Lung (tissue), 16 donors: Measurements from ENCODE around the gene PTTG1IP2. TPM values are rescaled to one million over a fixed set of nuclear protein-coding genes. Genes with fewer than 3 reads are reported as not detected.

Source experiments
- ATAC-seq: fragments of 200-7000 bp; cut with Tn5 transposase; one replicate; pipeline ENCODE4 v1.9.1; 2020; ENCODE audit warnings: moderate number of reproducible peaks; ENCODE audit not compliant: insufficient read depth, low FRiP score
- DNase-seq, 3 donors: peaks; one replicate each; pipeline ENCODE4 v3.0.0-alpha.2; 2013 to 2017
- H3K27ac ChIP-seq, 2 donors: one replicate each; pipeline ENCODE4 v1.5.1; 2013; ENCODE audit warnings: mild to moderate bottlenecking in 2 of 2, moderate library complexity in 2 of 2, control low read depth in 1 of 2, inconsistent platforms in 1 of 2, low read depth in 1 of 2, low read length in 1 of 2
- H3K27me3 ChIP-seq, 3 donors: one replicate each; pipeline ENCODE4 v1.5.1; 2013; ENCODE audit warnings: low read length in 2 of 3; ENCODE audit not compliant: control insufficient read depth in 3 of 3, insufficient read depth in 3 of 3
- H3K36me3 ChIP-seq, 4 donors: one replicate each; pipeline ENCODE4 v1.5.1; 2013; ENCODE audit warnings: low read length in 4 of 4, mild to moderate bottlenecking in 1 of 4, moderate library complexity in 1 of 4; ENCODE audit not compliant: control insufficient read depth in 4 of 4, insufficient read depth in 4 of 4
- H3K4me1 ChIP-seq, 5 donors: one replicate each; pipeline ENCODE4 v1.5.1; 2013; ENCODE audit warnings: low read length in 5 of 5, mild to moderate bottlenecking in 2 of 5, moderate library complexity in 1 of 5; ENCODE audit not compliant: control insufficient read depth in 5 of 5, insufficient read depth in 5 of 5
- H3K4me3 ChIP-seq: one replicate; pipeline ENCODE4 v1.5.1; 2013; ENCODE audit warnings: mild to moderate bottlenecking, control low read depth, moderate library complexity
- H3K9ac ChIP-seq, 2 donors: one replicate each; pipeline ENCODE4 v1.5.1; 2013; ENCODE audit warnings: low read length in 2 of 2, control low read depth in 1 of 2; ENCODE audit not compliant: insufficient read depth in 1 of 2
- H3K9me3 ChIP-seq, 4 donors: one replicate each; pipeline ENCODE4 v1.5.1; 2013; ENCODE audit warnings: low read length in 3 of 4, mild to moderate bottlenecking in 1 of 4, moderate library complexity in 1 of 4; ENCODE audit not compliant: control insufficient read depth in 4 of 4, insufficient read depth in 3 of 4
- CTCF ChIP-seq: IDR thresholded peaks from 2 replicates; pipeline ENCODE4 v1.5.1; 2012; ENCODE audit warnings: mild to moderate bottlenecking; ENCODE audit errors: control extremely low read depth, extremely low read depth
- whole genome bisulfite sequencing, 2 donors: extraction: QIAGEN DNeasy Blood & Tissue Kit; methylation state at CpG; one replicate each; pipeline ENCODE4 v1.1.7; 2013; 5-methylcytosine and 5-hydroxymethylcytosine counted together
- long read RNA-seq, 5 donors: transcript quantifications; one replicate each; lab custom pipeline, GENCODE V29; 2026
- polyA plus RNA-seq, 2 donors: library from polyadenylated mRNA; stranded (reverse); fragments of 200-250 nt; gene quantifications; one replicate each; pipeline ENCODE4 v1.2.1, GENCODE V29; 2013
- total RNA-seq, 2 donors: library from RNA; depleted of rRNA in 1 of 2; stranded (reverse); fragments of >200 nt in 1 of 2; gene quantifications; one replicate each; pipeline ENCODE4 v1.2.1, GENCODE V29; 2014 to 2021
- donor health status: control.
- donor health status: control.
- donor health status: Bipolar disorder and iron deficiency.
- donor health status: healthy.
- donor health status: DM: yes; HTN: yes; CAD: no.

The PTTG1IP2 gene
- total RNA-seq (under 1 TPM in 1 of 2 donors, not detected in 1; 0.89 TPM), polyA plus RNA-seq (not detected)
- long read RNA-seq, donor 1, result 0 reads
- long read RNA-seq, donor 2, result 0 reads
- long read RNA-seq, donor 3, result 0 reads
- long read RNA-seq, donor 4, result 0 reads
- long read RNA-seq, donor 5, result 0 reads

- Histone ChIP-seq H3K9me3 (peaks cover 0 to 3% (median 0%) of the 10 kb centered on the region in 4 donors), H3K27me3 (no peaks in the 10 kb centered on the region), H3K4me1 (no peaks in the 10 kb centered on the region), H3K36me3 (no peaks in the 10 kb centered on the region), H3K4me3 (no peak within 1 kb of the TSS), H3K27ac (no peak within 1 kb of the TSS), H3K9ac (no peak within 1 kb of the TSS)
- no peak for ATAC-seq
- DNase-seq, result no peak
- TF ChIP-seq CTCF, result no peak
- 91 to 93% methylated on average over 4 of the region's 4 CpGs for WGBS, 2 donors
Observed at GRCh38 chr7:90469554-90469953, at the start of gene PTTG1IP2. TSS of gene PTTG1IP2 (plus strand) at chr7:90469639. CDS start at chr7:90469787, 148 bp downstream.

- no peak overlapping the region for H3K27ac ChIP-seq
- 84 to 91% methylated on average over 6 of the region's 6 CpGs for WGBS, 2 donors
Observed at GRCh38 chr7:90421651-90422050, 47.8 kb upstream of the PTTG1IP2 start.

GRCh38 chr7:90424720-90425119 lies 44.7 kb upstream of the PTTG1IP2 start:
- H3K27ac ChIP-seq, result no peak overlapping the region
- TF ChIP-seq CTCF, result no peak

More at GRCh38 chr7:90421651-90422050, 47.8 kb upstream of the PTTG1IP2 start:
- Histone ChIP-seq H3K36me3 (peaks cover 0 to 3% (median 0%) of the 10 kb centered on the region in 4 donors), H3K9me3 (no peaks in the 10 kb centered on the region), H3K4me1 (peaks cover 0 to 11% (median 0%) of the 10 kb centered on the region in 5 donors), H3K4me3 (no peak overlapping the region), H3K9ac (no peak overlapping the region), H3K27me3 (no peaks in the 10 kb centered on the region)
- ATAC-seq, result no peak
- DNase-seq, result no peak
- no peak for TF ChIP-seq CTCF

GRCh38 chr7:90425376-90425775 lies 44.1 kb upstream of the PTTG1IP2 start:
- Histone ChIP-seq H3K27ac (no peak overlapping the region), H3K27me3 (no peaks in the 10 kb centered on the region), H3K9ac (no peak overlapping the region), H3K4me1 (peaks cover 0 to 4% (median 0%) of the 10 kb centered on the region in 5 donors), H3K9me3 (no peaks in the 10 kb centered on the region), H3K36me3 (no peaks in the 10 kb centered on the region), H3K4me3 (no peak overlapping the region)
- 35 to 88% methylated on average over 2 of the region's 2 CpGs for WGBS, 2 donors
- ATAC-seq (no peak), DNase-seq (no peak)
- no peak for TF ChIP-seq CTCF

More at GRCh38 chr7:90424720-90425119, 44.7 kb upstream of the PTTG1IP2 start:
- Histone ChIP-seq H3K9ac (no peak overlapping the region), H3K4me1 (peaks cover 0 to 8% (median 0%) of the 10 kb centered on the region in 5 donors), H3K27me3 (no peaks in the 10 kb centered on the region), H3K4me3 (no peak overlapping the region), H3K36me3 (no peaks in the 10 kb centered on the region), H3K9me3 (no peaks in the 10 kb centered on the region)
- WGBS, 2 donors, result 82 to 87% methylated on average over 3 of the region's 3 CpGs
- ATAC-seq (no peak), DNase-seq (no peak)
